ENCODE results near the gene BRD2. TPM values are rescaled to one million over a fixed set of nuclear protein-coding genes. Genes with fewer than 3 reads are reported as not detected.
A peak's percentile ranks its signal among the peaks of the same experiment; 100 is the strongest.
"Not testable (repeated sequence)": the region's sequence is repeated elsewhere in the genome, so short reads cannot be mapped to it uniquely, and the experiment has no call there.

The BRD2 gene
- total RNA-seq, 1 donor from 2014 or later = 155 TPM

GRCh38 chr6:32940656-32941213 lies 27.7 kb upstream of the BRD2 start, which contains the start of gene HLA-DMB:
TSS of gene HLA-DMB (minus strand) at chr6:32941028. CDS start at chr6:32940807, 221 bp downstream.
- peak; percentile 91 for ATAC-seq
- Histone ChIP-seq H3K27ac (peak within 1 kb of the TSS; percentile 89), H3K36me3 (peaks cover 8% of the 10 kb centered on the region), H3K4me1 (peaks cover 39% of the 10 kb centered on the region), H3K9me3 (no peaks in the 10 kb centered on the region), H3K4me3 (peak within 1 kb of the TSS; percentile 59), H3K27me3 (no peaks in the 10 kb centered on the region)
- peak; percentile 66 for DNase-seq
- intact Hi-C loops (cut with DNase I) = no loop called here
- TF ChIP-seq CTCF (IDR thresholded peaks at IDR 0.05) = no peak

DNA sequence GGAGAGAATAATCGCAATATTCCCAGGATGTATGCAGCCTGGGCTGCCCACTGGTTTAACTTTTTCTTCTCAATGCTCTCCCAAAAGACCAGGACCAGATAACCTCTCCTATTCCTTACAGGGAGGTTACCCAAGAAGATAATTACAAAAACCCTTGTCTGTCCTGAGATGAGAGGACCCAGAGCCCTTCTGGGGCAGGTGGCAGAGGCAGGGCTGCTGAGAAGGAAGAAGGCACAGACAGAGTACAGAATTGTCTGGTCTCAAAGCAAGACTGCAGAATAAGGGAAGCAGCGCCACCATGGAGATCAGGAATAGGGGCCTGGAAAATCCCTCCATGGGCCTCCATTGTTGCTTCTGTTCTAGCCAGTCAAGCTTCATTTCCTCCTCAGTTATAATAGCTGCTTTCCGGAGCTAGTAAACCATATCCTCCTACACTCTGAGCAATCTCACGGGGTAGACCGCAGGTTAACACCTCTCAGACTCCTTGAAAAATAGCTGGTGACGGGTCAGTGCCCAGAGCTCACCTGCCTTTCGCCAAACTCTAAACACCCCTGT lies 27.1 kb upstream of the BRD2 start:
- H3K9me3 ChIP-seq = no peaks in the 10 kb centered on the region
- intact Hi-C loops (cut with DNase I) = no loop called here

DNA sequence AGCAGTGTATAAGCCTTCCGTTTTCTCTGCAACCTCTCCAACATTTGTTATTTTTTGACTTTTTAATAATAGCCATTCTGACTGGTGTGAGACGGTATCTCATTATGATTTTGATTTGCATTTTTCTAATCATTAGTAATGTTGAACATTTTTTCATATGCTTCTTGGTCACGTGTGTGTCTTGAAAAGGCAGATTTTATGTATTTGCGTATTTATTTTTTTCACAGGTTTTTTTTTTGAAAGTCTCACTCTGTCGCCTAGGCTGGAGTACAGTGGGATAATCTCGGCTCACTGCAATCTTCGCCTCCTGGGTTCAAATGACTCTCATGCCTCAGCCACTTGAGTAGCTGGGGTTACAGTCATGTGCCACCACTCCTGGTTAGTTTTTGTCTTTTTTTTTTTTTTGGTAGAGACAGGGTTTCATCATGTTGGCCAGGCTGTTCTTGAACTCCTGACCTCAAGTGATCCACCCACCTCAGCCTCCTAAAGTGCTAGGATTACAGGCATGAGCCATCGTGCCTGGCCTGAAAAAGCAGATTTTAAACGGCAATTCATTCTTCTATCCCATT lies 25.8 kb upstream of the BRD2 start:
- H3K36me3 ChIP-seq; ATAC-seq; intact Hi-C loops (cut with DNase I); DNase-seq; H3K27me3 ChIP-seq; H3K4me3 ChIP-seq; H3K9me3 ChIP-seq: not testable (repeated sequence)
- Histone ChIP-seq H3K4me1 (peaks cover 39% of the 10 kb centered on the region), H3K27ac (peak overlapping the region; percentile 72)

More for the DNA sequence above, 27.1 kb upstream of the BRD2 start:
- no peak for DNase-seq
- H3K4me1 ChIP-seq = peaks cover 39% of the 10 kb centered on the region
- no peak for TF ChIP-seq CTCF (IDR thresholded peaks at IDR 0.05)
- no peaks in the 10 kb centered on the region for H3K27me3 ChIP-seq
- ATAC-seq = peak; percentile 2
- H3K27ac ChIP-seq = peak overlapping the region; percentile 89
- peaks cover 8% of the 10 kb centered on the region for H3K36me3 ChIP-seq
- peak overlapping the region; percentile 1 for H3K4me3 ChIP-seq

GRCh38 chr6:32943864-32944649 lies 24.3 kb upstream of the BRD2 start:
- no peaks in the 10 kb centered on the region for H3K27me3 ChIP-seq
- DNase-seq (no peak), ATAC-seq (peak; percentile 74)
- no peaks in the 10 kb centered on the region for H3K36me3 ChIP-seq
- peak overlapping the region; percentile 72 for H3K27ac ChIP-seq
- intact Hi-C loops (cut with DNase I) = no loop called here
- no peaks in the 10 kb centered on the region for H3K9me3 ChIP-seq
- peak overlapping the region; percentile 14 for H3K4me3 ChIP-seq
- no peak for TF ChIP-seq CTCF (IDR thresholded peaks at IDR 0.05)
- peaks cover 39% of the 10 kb centered on the region for H3K4me1 ChIP-seq

- no peak for TF ChIP-seq CTCF (IDR thresholded peaks at IDR 0.05)
- H3K4me3 ChIP-seq = no peak overlapping the region
- H3K9me3 ChIP-seq = no peaks in the 10 kb centered on the region
- no peaks in the 10 kb centered on the region for H3K36me3 ChIP-seq
- peak overlapping the region; percentile 72 for H3K27ac ChIP-seq
- intact Hi-C loops (cut with DNase I) = no loop called here
- ATAC-seq (peak; percentile 27), DNase-seq (no peak)
- no peaks in the 10 kb centered on the region for H3K27me3 ChIP-seq
- peaks cover 33% of the 10 kb centered on the region for H3K4me1 ChIP-seq
Observed at GRCh38 chr6:32945108-32945760, 23.2 kb upstream of the BRD2 start.
